Vagina (tissue), 2 donors: ENCODE data around the gene TLE3. TPM values are rescaled to one million over a fixed set of nuclear protein-coding genes. Genes with fewer than 3 reads are reported as not detected.

Experiments
- DNase-seq, 2 donors: peaks; one replicate each; pipeline ENCODE4 v3.0.0-alpha.2; 2017; ENCODE audit errors: extremely low spot score in 2 of 2
- H3K27ac ChIP-seq: fragments of 200-600 bp; sonication (generic); one replicate; pipeline ENCODE4 v1.5.1; 2019
- H3K27me3 ChIP-seq: fragments of 200-600 bp; sonication (generic); one replicate; pipeline ENCODE4 v1.5.1; 2019
- H3K36me3 ChIP-seq, 2 donors: fragments of 200-600 bp; sonication (generic); one replicate each; pipeline ENCODE4 v1.5.1; 2017 to 2019
- H3K4me1 ChIP-seq: fragments of 200-600 bp; sonication (generic); one replicate; pipeline ENCODE4 v1.5.1; 2019
- H3K4me3 ChIP-seq, 2 donors: fragments of 200-600 bp; sonication (generic); 1 replicate in 1 of 2; 2 replicates in 1 of 2; pipeline ENCODE4 v1.5.1; 2016 to 2019
- H3K9me3 ChIP-seq: fragments of 200-600 bp; sonication (generic); one replicate; pipeline ENCODE4 v1.5.1; 2019
- POLR2A ChIP-seq, 2 donors: fragments of 450-650 bp; IDR thresholded peaks; one replicate each; pipeline ENCODE4 v1.6.1; 2017; ENCODE audit warnings: antibody characterized with exemption in 2 of 2, mild to moderate bottlenecking in 2 of 2, moderate library complexity in 2 of 2
- POLR2AphosphoS5 ChIP-seq, 2 donors: sonication (generic); formaldehyde crosslinking; IDR thresholded peaks; one replicate each; pipeline ENCODE4 v1.9.0; 2017; ENCODE audit warnings: antibody characterized with exemption in 2 of 2, mild to moderate bottlenecking in 2 of 2, low read depth in 1 of 2; ENCODE audit not compliant: insufficient read depth in 1 of 2
- intact Hi-C: fragments of 100-400 bp; cut with DNase I; formaldehyde crosslinking; loops from one replicate; pipeline ENCODE4 v1.15.1; 2023
- total RNA-seq: library from RNA; depleted of rRNA; stranded (reverse); fragments of >200 nt; gene quantifications from one replicate; pipeline ENCODE4 v1.2.3, GENCODE V29; 2016
- TF ChIP-seq, protein P1 (sequence below), 3 experiments: fragments of 450-650 bp in 2 of 3; fragments of 200-600 bp in 1 of 3; sonication (generic) in 1 of 3; IDR thresholded peaks; one replicate each; pipeline ENCODE4 v1.5.1; 2017 to 2019; ENCODE audit warnings: antibody characterized with exemption in 3 of 3, mild to moderate bottlenecking in 2 of 3, moderate library complexity in 2 of 3

The TLE3 gene
- 64.6 TPM for total RNA-seq

GRCh38 chr15:70097321-70098152 lies at the start of gene TLE3:
TLE3 (minus strand) TSS chr15:70097917; CDS start chr15:70096798, 1,119 bp downstream.
- intact Hi-C loops, result loop anchor here (2.0 to 10.0 kb wide), 4 partner anchors 35 to 377 kb away; no protein-coding TSS in a partner anchor
- Histone ChIP-seq H3K27me3 (no peaks in the 10 kb centered on the region), H3K4me3 (peak within 1 kb of the TSS; percentile 86 to 93), H3K36me3 (no peaks in the 10 kb centered on the region), H3K4me1 (peaks cover 63% of the 10 kb centered on the region), H3K27ac (peak within 1 kb of the TSS; percentile 97), H3K9me3 (no peaks in the 10 kb centered on the region)
- peak; percentile 99 to 100 for DNase-seq
- TF ChIP-seq POLR2AphosphoS5 (IDR thresholded peaks at IDR 0.05; ENCODE audit: insufficient read depth in 1 of 2, low read depth in 1 of 2), result peak; percentile 91 to 99
- TF ChIP-seq POLR2A (IDR thresholded peaks at IDR 0.05), result peak; percentile 57 to 95
- TF ChIP-seq, protein P1, sequence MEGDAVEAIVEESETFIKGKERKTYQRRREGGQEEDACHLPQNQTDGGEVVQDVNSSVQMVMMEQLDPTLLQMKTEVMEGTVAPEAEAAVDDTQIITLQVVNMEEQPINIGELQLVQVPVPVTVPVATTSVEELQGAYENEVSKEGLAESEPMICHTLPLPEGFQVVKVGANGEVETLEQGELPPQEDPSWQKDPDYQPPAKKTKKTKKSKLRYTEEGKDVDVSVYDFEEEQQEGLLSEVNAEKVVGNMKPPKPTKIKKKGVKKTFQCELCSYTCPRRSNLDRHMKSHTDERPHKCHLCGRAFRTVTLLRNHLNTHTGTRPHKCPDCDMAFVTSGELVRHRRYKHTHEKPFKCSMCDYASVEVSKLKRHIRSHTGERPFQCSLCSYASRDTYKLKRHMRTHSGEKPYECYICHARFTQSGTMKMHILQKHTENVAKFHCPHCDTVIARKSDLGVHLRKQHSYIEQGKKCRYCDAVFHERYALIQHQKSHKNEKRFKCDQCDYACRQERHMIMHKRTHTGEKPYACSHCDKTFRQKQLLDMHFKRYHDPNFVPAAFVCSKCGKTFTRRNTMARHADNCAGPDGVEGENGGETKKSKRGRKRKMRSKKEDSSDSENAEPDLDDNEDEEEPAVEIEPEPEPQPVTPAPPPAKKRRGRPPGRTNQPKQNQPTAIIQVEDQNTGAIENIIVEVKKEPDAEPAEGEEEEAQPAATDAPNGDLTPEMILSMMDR (IDR thresholded peaks at IDR 0.05), result peak in 1 of 3 experiments; percentile 31

- intact Hi-C loops, result no loop called here
- Histone ChIP-seq H3K36me3 (no peaks in the 10 kb centered on the region), H3K27ac (no peak overlapping the region), H3K4me1 (no peaks in the 10 kb centered on the region), H3K4me3 (no peak overlapping the region), H3K9me3 (no peaks in the 10 kb centered on the region), H3K27me3 (no peaks in the 10 kb centered on the region)
- DNase-seq, result no peak
- TF ChIP-seq, protein P1 (IDR thresholded peaks at IDR 0.05), result no peak
- TF ChIP-seq POLR2AphosphoS5 (IDR thresholded peaks at IDR 0.05; ENCODE audit: insufficient read depth in 1 of 2, low read depth in 1 of 2) (no peak), POLR2A (IDR thresholded peaks at IDR 0.05) (no peak)
Measured at GRCh38 chr15:70147178-70147760, 49.6 kb upstream of the TLE3 start.

- peaks cover 2% of the 10 kb centered on the region for H3K4me1 ChIP-seq
- no peak overlapping the region for H3K4me3 ChIP-seq
- TF ChIP-seq, protein P1 (IDR thresholded peaks at IDR 0.05), result no peak
- TF ChIP-seq POLR2A (IDR thresholded peaks at IDR 0.05) (no peak), POLR2AphosphoS5 (IDR thresholded peaks at IDR 0.05; ENCODE audit: insufficient read depth in 1 of 2, low read depth in 1 of 2) (no peak)
- no peaks in the 10 kb centered on the region for H3K27me3 ChIP-seq
- intact Hi-C loops, result no loop called here
- no peak for DNase-seq
- no peak overlapping the region for H3K27ac ChIP-seq
- H3K9me3 ChIP-seq, result no peaks in the 10 kb centered on the region
- H3K36me3 ChIP-seq, result no peaks in the 10 kb centered on the region
Measured at GRCh38 chr15:70146771-70147170, 49.1 kb upstream of the TLE3 start.

GRCh38 chr15:70146162-70146561 lies 48.4 kb upstream of the TLE3 start:
- intact Hi-C loops, result no loop called here
- no peak for DNase-seq
- Histone ChIP-seq H3K4me1 (peaks cover 9% of the 10 kb centered on the region), H3K27ac (no peak overlapping the region), H3K4me3 (no peak overlapping the region), H3K9me3 (no peaks in the 10 kb centered on the region), H3K36me3 (no peaks in the 10 kb centered on the region), H3K27me3 (no peaks in the 10 kb centered on the region)
- no peak for TF ChIP-seq POLR2A (IDR thresholded peaks at IDR 0.05)
- no peak for TF ChIP-seq POLR2AphosphoS5 (IDR thresholded peaks at IDR 0.05; ENCODE audit: insufficient read depth in 1 of 2, low read depth in 1 of 2)
- TF ChIP-seq, protein P1 (IDR thresholded peaks at IDR 0.05), result no peak

GRCh38 chr15:70145261-70145660 lies 47.5 kb upstream of the TLE3 start:
- Histone ChIP-seq H3K9me3 (no peaks in the 10 kb centered on the region), H3K36me3 (no peaks in the 10 kb centered on the region), H3K4me3 (no peak overlapping the region), H3K4me1 (peaks cover 18% of the 10 kb centered on the region), H3K27ac (no peak overlapping the region), H3K27me3 (no peaks in the 10 kb centered on the region)
- intact Hi-C loops, result no loop called here
- no peak for DNase-seq
- TF ChIP-seq POLR2A (IDR thresholded peaks at IDR 0.05), result no peak
- no peak for TF ChIP-seq POLR2AphosphoS5 (IDR thresholded peaks at IDR 0.05; ENCODE audit: insufficient read depth in 1 of 2, low read depth in 1 of 2)
- TF ChIP-seq, protein P1 (IDR thresholded peaks at IDR 0.05), result no peak
